ENCODE results near the gene CABCOCO1.
"Not testable (repeated sequence)": the region's sequence is repeated elsewhere in the genome, so short reads cannot be mapped to it uniquely, and the experiment has no call there.

GRCh38 chr10:61691667-61692066, 28.9 kb downstream of the CABCOCO1 start:
- TF ChIP-seq POLR2A (IDR thresholded peaks at IDR 0.05; ENCODE audit: borderline replicate concordance, extremely low read depth, insufficient read depth, insufficient read length); RAD21 (IDR thresholded peaks at IDR 0.05; ENCODE audit: low read depth); CTCF (IDR thresholded peaks at IDR 0.05 in 2 of 3, conservative IDR thresholded peaks at IDR 0.05 in 1 of 3; ENCODE audit: borderline replicate concordance in 1 of 3, insufficient read depth in 1 of 3, low read depth in 2 of 3, low read length in 2 of 3); ZNF274 (IDR thresholded peaks at IDR 0.05; ENCODE audit: low read depth, low read length); FOSL1 (IDR thresholded peaks at IDR 0.05; ENCODE audit: low read depth); MAX (IDR thresholded peaks at IDR 0.05); EZH2phosphoT487 (IDR thresholded peaks at IDR 0.05; ENCODE audit: borderline replicate concordance); ATF3 (IDR thresholded peaks at IDR 0.05); ZFX (IDR thresholded peaks at IDR 0.05); EGR1 (IDR thresholded peaks at IDR 0.05; ENCODE audit: low read depth); CEBPB (IDR thresholded peaks at IDR 0.05; ENCODE audit: low read depth); POLR2AphosphoS5 (IDR thresholded peaks at IDR 0.05; ENCODE audit: low read depth, low read length): not testable (repeated sequence)

All from HCT116 (cell line).